ENCODE data around the gene PRKCZ.

DNA sequence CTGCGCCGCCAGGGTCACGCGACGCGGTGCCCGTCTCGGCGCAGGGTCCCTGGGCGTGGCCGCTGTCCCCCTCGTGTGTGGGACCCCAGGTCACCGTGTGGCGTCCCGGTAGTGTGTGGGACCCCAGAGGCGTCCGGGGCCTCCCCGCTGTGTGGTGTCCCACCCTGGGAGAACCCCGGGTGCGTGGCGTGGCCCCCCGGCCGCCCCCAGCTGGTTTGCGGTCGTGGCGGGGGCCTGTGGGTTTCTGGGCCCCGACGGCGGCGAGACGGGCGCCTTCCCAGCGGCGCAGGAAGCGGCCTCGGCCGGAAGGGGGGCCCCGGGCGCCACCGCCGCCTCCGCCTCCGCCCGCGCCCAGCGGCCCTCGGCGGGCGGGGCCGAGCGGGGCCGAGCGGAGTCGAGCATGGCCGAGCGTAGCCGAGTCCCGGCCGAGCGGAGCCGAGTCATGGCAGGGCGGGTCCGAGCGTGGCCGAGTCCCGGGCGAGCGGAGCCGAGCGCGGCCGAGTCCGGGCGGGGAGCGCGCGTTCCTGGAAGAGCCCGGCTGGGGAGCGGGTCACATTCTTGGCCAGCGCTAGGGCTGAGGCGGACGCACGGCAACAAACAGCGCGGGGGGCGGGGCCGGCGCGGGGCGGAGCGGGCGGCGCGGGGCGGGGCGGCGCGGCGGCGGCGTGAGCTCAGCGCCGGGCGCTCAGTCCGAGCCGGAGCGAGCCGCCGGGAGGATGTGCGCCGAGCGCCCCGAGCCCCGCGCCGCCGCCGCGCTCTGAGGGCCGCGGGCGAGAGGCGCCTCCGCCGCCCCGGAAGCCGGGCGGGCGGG is 177.3 kb downstream of the PRKCZ start:
- TF ChIP-seq, protein P1, sequence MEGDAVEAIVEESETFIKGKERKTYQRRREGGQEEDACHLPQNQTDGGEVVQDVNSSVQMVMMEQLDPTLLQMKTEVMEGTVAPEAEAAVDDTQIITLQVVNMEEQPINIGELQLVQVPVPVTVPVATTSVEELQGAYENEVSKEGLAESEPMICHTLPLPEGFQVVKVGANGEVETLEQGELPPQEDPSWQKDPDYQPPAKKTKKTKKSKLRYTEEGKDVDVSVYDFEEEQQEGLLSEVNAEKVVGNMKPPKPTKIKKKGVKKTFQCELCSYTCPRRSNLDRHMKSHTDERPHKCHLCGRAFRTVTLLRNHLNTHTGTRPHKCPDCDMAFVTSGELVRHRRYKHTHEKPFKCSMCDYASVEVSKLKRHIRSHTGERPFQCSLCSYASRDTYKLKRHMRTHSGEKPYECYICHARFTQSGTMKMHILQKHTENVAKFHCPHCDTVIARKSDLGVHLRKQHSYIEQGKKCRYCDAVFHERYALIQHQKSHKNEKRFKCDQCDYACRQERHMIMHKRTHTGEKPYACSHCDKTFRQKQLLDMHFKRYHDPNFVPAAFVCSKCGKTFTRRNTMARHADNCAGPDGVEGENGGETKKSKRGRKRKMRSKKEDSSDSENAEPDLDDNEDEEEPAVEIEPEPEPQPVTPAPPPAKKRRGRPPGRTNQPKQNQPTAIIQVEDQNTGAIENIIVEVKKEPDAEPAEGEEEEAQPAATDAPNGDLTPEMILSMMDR (IDR thresholded peaks at IDR 0.05) = peak in 1 of 3 experiments; percentile 18
- TF ChIP-seq POLR2A (IDR thresholded peaks at IDR 0.05; ENCODE audit: low read depth) (peak; percentile 78), EP300 (IDR thresholded peaks at IDR 0.05) (no peak), POLR2AphosphoS5 (IDR thresholded peaks at IDR 0.05) (peak; percentile 70 to 87)

All from esophagus muscularis mucosa (tissue), 4 donors.